ENCODE measurements around the gene SLC5A5. TPM values are rescaled to one million over a fixed set of nuclear protein-coding genes. Genes with fewer than 3 reads are reported as not detected.

SLC5A5 gene
- total RNA-seq, 1 donor from 2014 or later = not detected

Other genes with a start within 250 kb of the SLC5A5 start
- gene UNC13A, start 183.6 kb upstream of the SLC5A5 start, total RNA-seq = 0.78 TPM
- gene MAP1S, start 152.5 kb upstream of the SLC5A5 start, total RNA-seq = 92.3 TPM
- gene FCHO1, start 120.5 kb upstream of the SLC5A5 start, total RNA-seq = 19.8 TPM
- 243 TPM for gene B3GNT3, start 76.8 kb upstream of the SLC5A5 start, total RNA-seq
- not detected for gene INSL3, start 50.4 kb upstream of the SLC5A5 start, total RNA-seq
- gene JAK3, start 24.0 kb upstream of the SLC5A5 start, total RNA-seq = 13.4 TPM
- gene RPL18A, start 12.0 kb upstream of the SLC5A5 start, total RNA-seq = 1,253 TPM
- gene CCDC124, start 61.1 kb downstream of the SLC5A5 start, total RNA-seq = 68.3 TPM
- 1.6 TPM for gene KCNN1, start 95.2 kb downstream of the SLC5A5 start, total RNA-seq
- 53.9 TPM for gene ARRDC2, start 136.2 kb downstream of the SLC5A5 start, total RNA-seq
- gene IL12RB1, start 215.0 kb downstream of the SLC5A5 start, total RNA-seq = 3.1 TPM
- gene MAST3, start 225.8 kb downstream of the SLC5A5 start, total RNA-seq = 24.5 TPM

All from mucosa of gallbladder (tissue), 1 donor.